Neural cell (in vitro differentiated cells): Measurements from ENCODE around the gene TPST1. TPM values are rescaled to one million over a fixed set of nuclear protein-coding genes. Genes with fewer than 3 reads are reported as not detected.

Experiments
- H2AFZ ChIP-seq: fragments of 200-600, 300-800 bp; sonication (generic), shearing (Covaris generic); 2 replicates; pipeline ENCODE4 v1.6.0; 2014; ENCODE audit warnings: low read depth, mild to moderate bottlenecking, antibody characterized with exemption, low read length, moderate library complexity
- H3F3A ChIP-seq: fragments of 200-600 bp; shearing (Covaris generic); 2 replicates; pipeline ENCODE4 v1.6.1; 2016; ENCODE audit warnings: mild to moderate bottlenecking, moderate library complexity, mixed read lengths, antibody characterized with exemption, low read length; ENCODE audit not compliant: insufficient read depth, poor library complexity, severe bottlenecking
- H3K27ac ChIP-seq: fragments of 200-600, 300-800 bp; sonication (generic), shearing (Covaris generic); 2 replicates; pipeline ENCODE4 v1.5.1; 2014; ENCODE audit warnings: mild to moderate bottlenecking, low read length, moderate library complexity
- H3K27me3 ChIP-seq: fragments of 300-800, 200-600 bp; sonication (generic), shearing (Covaris generic); 2 replicates; pipeline ENCODE4 v1.6.0; 2014; ENCODE audit warnings: mild to moderate bottlenecking, low read depth, low read length, moderate library complexity; ENCODE audit not compliant: insufficient read depth
- H3K36me3 ChIP-seq: fragments of 300-800, 200-600 bp; sonication (generic), shearing (Covaris generic); 2 replicates; pipeline ENCODE4 v1.5.1; 2014; ENCODE audit warnings: mild to moderate bottlenecking, antibody characterized with exemption, low read length, moderate library complexity; ENCODE audit not compliant: insufficient read depth
- H3K4me2 ChIP-seq: fragments of 300-800, 200-600 bp; sonication (generic), shearing (Covaris generic); 2 replicates; pipeline ENCODE4 v1.6.0; 2014; ENCODE audit warnings: mild to moderate bottlenecking, low read length
- H3K4me3 ChIP-seq: fragments of 300-800, 200-600 bp; sonication (generic), shearing (Covaris generic); 2 replicates; pipeline ENCODE4 v1.5.1; 2014; ENCODE audit warnings: mild to moderate bottlenecking, low read length, moderate library complexity
- H3K79me2 ChIP-seq: fragments of 200-600 bp; shearing (Covaris generic); replicated peaks from 2 replicates; pipeline ENCODE4 v1.6.0; 2014; ENCODE audit warnings: mild to moderate bottlenecking, low read length, moderate library complexity; ENCODE audit not compliant: insufficient read depth
- H3K9ac ChIP-seq: fragments of 300-800, 200-600 bp; sonication (generic), shearing (Covaris generic); 2 replicates; pipeline ENCODE4 v1.6.1; 2016; ENCODE audit warnings: mild to moderate bottlenecking, low read length, mixed read lengths
- H3K9me2 ChIP-seq: fragments of 200-600 bp; shearing (Covaris generic); 2 replicates; pipeline ENCODE4 v1.6.1; 2016; ENCODE audit warnings: mild to moderate bottlenecking, low read length, mixed read lengths; ENCODE audit not compliant: insufficient read depth
- H3K9me3 ChIP-seq: fragments of 200-600, 300-800 bp; sonication (generic), shearing (Covaris generic); 2 replicates; pipeline ENCODE4 v1.6.1; 2016; ENCODE audit warnings: mild to moderate bottlenecking, mixed run types, low read length, moderate library complexity, mixed read lengths
- H4K20me1 ChIP-seq: fragments of 200-600 bp; shearing (Covaris generic); 2 replicates; pipeline ENCODE4 v1.6.1; 2016; ENCODE audit warnings: mild to moderate bottlenecking, mixed run types; ENCODE audit not compliant: insufficient read depth
- EP300 ChIP-seq: fragments of 450-650 bp; conservative IDR thresholded peaks from 2 replicates; pipeline ENCODE4 v1.6.1; 2014; ENCODE audit warnings: antibody characterized with exemption, mild to moderate bottlenecking, moderate library complexity; ENCODE audit not compliant: poor library complexity, severe bottlenecking
- EZH2 ChIP-seq: fragments of 200-600, 300-800 bp; shearing (Covaris generic), sonication (generic); IDR thresholded peaks from 2 replicates; pipeline ENCODE4 v1.6.1; 2014; ENCODE audit warnings: antibody characterized with exemption, low read length, borderline replicate concordance, mild to moderate bottlenecking; ENCODE audit not compliant: insufficient read depth, poor library complexity, severe bottlenecking
- MXI1 ChIP-seq: fragments of 450-650 bp; conservative IDR thresholded peaks from 2 replicates; pipeline ENCODE4 v1.6.1; 2014; ENCODE audit warnings: antibody characterized with exemption, mild to moderate bottlenecking; ENCODE audit not compliant: poor library complexity, severe bottlenecking
- POLR2AphosphoS5 ChIP-seq: IDR thresholded peaks from 2 replicates; pipeline ENCODE4 v1.6.1; 2012
- RAD21 ChIP-seq: fragments of 450-650 bp; conservative IDR thresholded peaks from 2 replicates; pipeline ENCODE4 v1.6.1; 2014; ENCODE audit warnings: antibody characterized with exemption, mild to moderate bottlenecking, moderate library complexity
- SMC3 ChIP-seq: fragments of 450-650 bp; conservative IDR thresholded peaks from 2 replicates; pipeline ENCODE4 v1.6.1; 2014; ENCODE audit warnings: antibody characterized with exemption, mild to moderate bottlenecking, moderate library complexity; ENCODE audit not compliant: poor library complexity
- TAF1 ChIP-seq: IDR thresholded peaks from 2 replicates; pipeline ENCODE4 v1.6.1; 2012; ENCODE audit warnings: low read depth
- polyA plus RNA-seq: library from polyadenylated mRNA; depleted of rRNA; stranded (reverse); fragments of >200 nt; gene quantifications from 2 replicates; pipeline ENCODE4 v1.2.3, GENCODE V29; 2014
- TF ChIP-seq, protein P1 (sequence below): IDR thresholded peaks from 2 replicates; pipeline ENCODE4 v1.6.1; 2012; ENCODE audit warnings: borderline replicate concordance
- TF ChIP-seq, protein P2 (sequence below): fragments of 450-650 bp; IDR thresholded peaks from 2 replicates; pipeline ENCODE4 v1.5.1; 2014; ENCODE audit warnings: antibody characterized with exemption, mild to moderate bottlenecking, moderate library complexity; ENCODE audit not compliant: poor library complexity, severe bottlenecking

The TPST1 gene
- polyA plus RNA-seq, 1 donor from 2014 or later: 58.5 TPM

DNA sequence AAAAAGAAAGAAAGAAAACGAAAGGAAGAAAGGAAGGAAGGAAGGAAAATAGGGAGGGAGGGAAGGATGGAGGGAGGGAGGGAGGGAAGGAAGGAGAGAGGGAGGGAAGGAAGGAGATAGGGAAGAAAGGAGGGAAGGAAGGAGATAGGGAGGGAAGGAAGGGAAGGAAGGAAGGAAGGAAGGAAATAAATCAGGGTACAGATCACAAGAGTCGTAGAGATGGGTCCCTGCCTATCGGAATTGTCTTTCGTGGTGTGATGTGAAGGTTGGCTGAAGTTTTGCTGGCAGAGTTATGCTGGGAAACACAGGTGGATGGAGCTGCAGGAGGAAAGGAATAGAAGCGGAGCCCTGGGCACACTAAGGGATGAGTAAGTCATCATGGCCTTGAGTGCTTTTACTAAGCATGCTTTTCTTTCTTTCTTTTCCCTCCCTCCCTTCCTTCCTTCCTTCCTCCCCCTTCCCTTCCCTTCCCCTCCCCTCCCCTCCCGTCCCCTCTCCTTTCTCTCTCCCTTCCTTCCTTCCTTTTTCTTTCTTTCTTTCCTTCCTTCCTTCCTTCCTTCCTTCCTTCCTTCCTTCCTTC lies 11.9 kb upstream of the TPST1 start:
- Histone ChIP-seq H3K9me2 (no peaks in the 10 kb centered on the region), H2AFZ (no peak overlapping the region)
- TF ChIP-seq EZH2 (no peak), POLR2AphosphoS5 (no peak), RAD21 (no peak), TAF1 (no peak), SMC3 (no peak), EP300 (no peak), MXI1 (no peak)
- TF ChIP-seq, protein P1, sequence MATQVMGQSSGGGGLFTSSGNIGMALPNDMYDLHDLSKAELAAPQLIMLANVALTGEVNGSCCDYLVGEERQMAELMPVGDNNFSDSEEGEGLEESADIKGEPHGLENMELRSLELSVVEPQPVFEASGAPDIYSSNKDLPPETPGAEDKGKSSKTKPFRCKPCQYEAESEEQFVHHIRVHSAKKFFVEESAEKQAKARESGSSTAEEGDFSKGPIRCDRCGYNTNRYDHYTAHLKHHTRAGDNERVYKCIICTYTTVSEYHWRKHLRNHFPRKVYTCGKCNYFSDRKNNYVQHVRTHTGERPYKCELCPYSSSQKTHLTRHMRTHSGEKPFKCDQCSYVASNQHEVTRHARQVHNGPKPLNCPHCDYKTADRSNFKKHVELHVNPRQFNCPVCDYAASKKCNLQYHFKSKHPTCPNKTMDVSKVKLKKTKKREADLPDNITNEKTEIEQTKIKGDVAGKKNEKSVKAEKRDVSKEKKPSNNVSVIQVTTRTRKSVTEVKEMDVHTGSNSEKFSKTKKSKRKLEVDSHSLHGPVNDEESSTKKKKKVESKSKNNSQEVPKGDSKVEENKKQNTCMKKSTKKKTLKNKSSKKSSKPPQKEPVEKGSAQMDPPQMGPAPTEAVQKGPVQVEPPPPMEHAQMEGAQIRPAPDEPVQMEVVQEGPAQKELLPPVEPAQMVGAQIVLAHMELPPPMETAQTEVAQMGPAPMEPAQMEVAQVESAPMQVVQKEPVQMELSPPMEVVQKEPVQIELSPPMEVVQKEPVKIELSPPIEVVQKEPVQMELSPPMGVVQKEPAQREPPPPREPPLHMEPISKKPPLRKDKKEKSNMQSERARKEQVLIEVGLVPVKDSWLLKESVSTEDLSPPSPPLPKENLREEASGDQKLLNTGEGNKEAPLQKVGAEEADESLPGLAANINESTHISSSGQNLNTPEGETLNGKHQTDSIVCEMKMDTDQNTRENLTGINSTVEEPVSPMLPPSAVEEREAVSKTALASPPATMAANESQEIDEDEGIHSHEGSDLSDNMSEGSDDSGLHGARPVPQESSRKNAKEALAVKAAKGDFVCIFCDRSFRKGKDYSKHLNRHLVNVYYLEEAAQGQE: no peak

DNA sequence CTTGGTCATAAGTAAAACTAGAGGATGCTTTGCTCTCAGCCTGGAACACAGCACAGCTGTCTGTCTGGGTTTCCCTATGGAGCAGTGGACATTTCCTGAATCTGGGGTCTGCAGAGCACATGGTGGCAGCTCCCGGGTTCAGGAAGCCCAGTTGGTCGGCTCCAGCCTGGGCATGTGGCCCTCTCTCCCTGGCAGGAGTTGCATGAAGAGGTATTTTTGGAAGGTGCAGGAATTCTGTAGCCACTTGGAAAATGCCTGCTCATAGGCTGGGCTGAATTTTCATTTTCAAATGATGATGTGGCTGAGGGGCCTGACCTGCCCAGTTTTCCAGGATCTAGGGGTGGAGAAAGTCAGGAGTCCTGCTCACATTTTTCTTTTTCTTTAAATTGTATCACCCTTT lies 6.7 kb upstream of the TPST1 start:
- no peak overlapping the region for H2AFZ ChIP-seq

More for the DNA sequence above, 11.9 kb upstream of the TPST1 start:
- Histone ChIP-seq H3K27me3 (no peaks in the 10 kb centered on the region), H3F3A (no peaks in the 10 kb centered on the region), H3K79me2 (no peaks in the 10 kb centered on the region), H3K4me2 (no peak overlapping the region), H3K9me3 (no peaks in the 10 kb centered on the region), H3K4me3 (no peak overlapping the region), H3K9ac (no peak overlapping the region), H3K27ac (no peak overlapping the region), H4K20me1 (no peaks in the 10 kb centered on the region), H3K36me3 (no peaks in the 10 kb centered on the region)

More for the DNA sequence above, 6.7 kb upstream of the TPST1 start:
- H3K4me3 ChIP-seq: no peak overlapping the region
- no peaks in the 10 kb centered on the region for H3K9me2 ChIP-seq
- H3K79me2 ChIP-seq: no peaks in the 10 kb centered on the region
- no peaks in the 10 kb centered on the region for H3K27me3 ChIP-seq
- H3K9me3 ChIP-seq: no peaks in the 10 kb centered on the region
- no peak overlapping the region for H3K27ac ChIP-seq
- no peak overlapping the region for H3K9ac ChIP-seq
- H4K20me1 ChIP-seq: no peaks in the 10 kb centered on the region
- no peaks in the 10 kb centered on the region for H3F3A ChIP-seq
- no peaks in the 10 kb centered on the region for H3K36me3 ChIP-seq
- H3K4me2 ChIP-seq: no peak overlapping the region
- TF ChIP-seq RAD21 (no peak), TAF1 (no peak), SMC3 (no peak), POLR2AphosphoS5 (no peak), EP300 (no peak), MXI1 (no peak), EZH2 (no peak)
- TF ChIP-seq, protein P1: no peak
- TF ChIP-seq, protein P2, sequence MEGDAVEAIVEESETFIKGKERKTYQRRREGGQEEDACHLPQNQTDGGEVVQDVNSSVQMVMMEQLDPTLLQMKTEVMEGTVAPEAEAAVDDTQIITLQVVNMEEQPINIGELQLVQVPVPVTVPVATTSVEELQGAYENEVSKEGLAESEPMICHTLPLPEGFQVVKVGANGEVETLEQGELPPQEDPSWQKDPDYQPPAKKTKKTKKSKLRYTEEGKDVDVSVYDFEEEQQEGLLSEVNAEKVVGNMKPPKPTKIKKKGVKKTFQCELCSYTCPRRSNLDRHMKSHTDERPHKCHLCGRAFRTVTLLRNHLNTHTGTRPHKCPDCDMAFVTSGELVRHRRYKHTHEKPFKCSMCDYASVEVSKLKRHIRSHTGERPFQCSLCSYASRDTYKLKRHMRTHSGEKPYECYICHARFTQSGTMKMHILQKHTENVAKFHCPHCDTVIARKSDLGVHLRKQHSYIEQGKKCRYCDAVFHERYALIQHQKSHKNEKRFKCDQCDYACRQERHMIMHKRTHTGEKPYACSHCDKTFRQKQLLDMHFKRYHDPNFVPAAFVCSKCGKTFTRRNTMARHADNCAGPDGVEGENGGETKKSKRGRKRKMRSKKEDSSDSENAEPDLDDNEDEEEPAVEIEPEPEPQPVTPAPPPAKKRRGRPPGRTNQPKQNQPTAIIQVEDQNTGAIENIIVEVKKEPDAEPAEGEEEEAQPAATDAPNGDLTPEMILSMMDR: no peak
